Femur (tissue), 1 donor: ENCODE data around the gene PAQR4.

Experiments
- DNase-seq: peaks from one replicate; pipeline ENCODE4 v3.0.0-alpha.2; 2017

The PAQR4 gene

DNA sequence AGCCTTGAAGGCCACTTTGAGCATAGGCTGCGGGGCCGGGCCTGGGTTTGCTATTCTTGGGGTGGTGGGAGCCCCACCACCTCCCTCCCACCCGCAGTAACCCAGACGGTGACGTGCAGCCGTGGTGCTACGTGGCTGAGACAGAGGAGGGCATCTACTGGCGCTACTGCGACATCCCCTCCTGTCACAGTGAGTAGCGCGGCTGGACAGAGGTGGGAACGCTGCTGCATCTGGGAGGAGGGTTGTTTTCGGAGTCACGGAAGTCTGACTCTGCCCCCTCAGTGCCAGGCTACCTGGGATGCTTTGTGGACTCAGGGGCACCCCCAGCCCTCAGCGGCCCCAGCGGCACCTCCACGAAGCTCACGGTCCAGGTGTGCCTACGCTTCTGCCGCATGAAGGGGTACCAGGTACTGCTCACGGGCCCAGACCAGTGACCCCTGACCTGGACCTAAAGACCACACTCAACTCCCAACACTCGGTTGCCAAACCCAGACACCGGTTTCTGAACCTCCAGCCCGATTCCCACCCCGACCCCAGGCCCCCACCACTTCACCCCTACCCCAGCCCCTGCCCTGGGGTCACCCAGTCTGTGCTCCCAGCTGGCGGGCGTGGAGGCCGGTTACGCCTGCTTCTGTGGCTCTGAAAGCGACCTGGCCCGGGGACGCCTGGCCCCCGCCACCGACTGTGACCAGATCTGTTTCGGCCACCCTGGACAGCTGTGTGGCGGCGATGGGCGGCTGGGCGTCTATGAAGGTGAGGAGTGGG is 2.9 kb upstream of the PAQR4 start:
- no peak for DNase-seq

DNA sequence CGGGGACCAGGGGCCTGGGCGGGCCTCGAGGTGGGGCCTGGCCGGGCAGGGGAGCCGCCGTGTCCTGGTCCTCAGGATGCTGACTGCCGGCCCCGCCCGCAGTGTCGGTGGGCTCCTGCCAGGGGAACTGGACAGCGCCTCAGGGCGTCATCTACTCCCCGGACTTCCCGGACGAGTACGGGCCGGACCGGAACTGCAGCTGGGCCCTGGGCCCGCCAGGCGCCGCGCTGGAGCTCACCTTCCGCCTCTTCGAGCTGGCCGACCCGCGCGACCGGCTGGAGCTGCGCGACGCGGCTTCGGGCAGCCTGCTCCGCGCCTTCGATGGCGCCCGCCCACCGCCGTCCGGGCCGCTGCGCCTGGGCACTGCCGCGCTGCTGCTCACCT is 2.3 kb upstream of the PAQR4 start:
- DNase-seq, result no peak

DNA sequence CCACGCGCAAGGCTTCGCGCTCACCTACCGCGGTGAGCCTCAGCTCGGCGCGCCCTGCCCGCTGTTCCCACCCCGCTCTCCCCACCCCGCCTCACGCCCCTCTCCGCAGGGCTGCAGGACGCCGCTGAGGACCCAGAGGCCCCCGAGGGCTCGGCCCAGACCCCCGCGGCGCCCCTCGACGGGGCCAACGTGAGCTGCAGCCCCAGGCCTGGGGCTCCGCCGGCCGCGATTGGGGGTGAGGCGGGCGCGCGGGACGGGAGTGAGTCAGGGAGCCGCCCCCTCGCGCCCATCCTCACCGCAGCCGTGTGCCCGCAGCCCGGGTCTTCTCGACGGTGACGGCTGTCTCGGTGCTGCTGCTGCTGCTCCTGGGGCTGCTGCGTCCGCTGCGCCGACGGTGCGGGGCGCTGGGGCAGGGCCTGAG is 1.9 kb upstream of the PAQR4 start:
- DNase-seq, result no peak

DNA sequence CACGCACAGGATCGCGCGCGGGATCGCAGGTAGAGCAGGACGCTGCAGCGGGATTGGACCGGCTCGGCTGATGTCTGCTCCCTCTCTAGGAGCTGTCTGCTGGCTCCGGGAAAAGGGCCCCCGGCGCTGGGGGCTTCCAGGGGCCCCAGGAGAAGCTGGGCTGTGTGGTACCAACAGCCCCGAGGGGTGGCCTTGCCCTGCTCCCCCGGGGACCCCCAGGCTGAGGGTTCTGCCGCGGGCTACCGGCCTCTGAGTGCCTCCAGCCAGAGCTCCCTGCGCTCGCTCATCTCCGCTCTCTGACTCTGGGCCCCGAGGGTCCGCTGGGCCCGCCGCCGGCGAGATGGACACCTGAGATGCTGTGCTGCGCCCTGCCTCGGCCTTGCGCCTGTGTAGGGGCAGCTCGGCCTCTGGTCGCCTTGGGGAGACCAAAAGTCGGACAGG is 1.4 kb upstream of the PAQR4 start:
- DNase-seq, result no peak

DNA sequence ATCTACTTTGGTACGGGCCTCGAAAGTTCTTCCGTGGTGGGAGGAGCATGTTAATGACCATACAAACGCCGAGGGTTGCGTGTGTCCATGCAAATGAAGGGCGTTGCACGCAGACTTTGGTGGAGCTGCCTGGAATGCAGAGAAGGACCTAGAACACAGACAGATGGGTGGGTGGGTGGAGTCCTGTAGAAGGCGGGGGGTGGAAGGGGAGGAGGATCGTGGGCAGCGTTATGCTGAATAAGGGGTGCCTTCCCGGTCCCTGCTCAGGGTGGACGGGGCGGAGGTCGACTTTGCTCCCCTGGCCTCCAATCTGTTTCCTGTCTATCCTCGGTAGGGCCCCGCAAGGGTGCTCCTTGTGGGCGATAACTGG is 795 bp upstream of the PAQR4 start:
- no peak for DNase-seq

DNA sequence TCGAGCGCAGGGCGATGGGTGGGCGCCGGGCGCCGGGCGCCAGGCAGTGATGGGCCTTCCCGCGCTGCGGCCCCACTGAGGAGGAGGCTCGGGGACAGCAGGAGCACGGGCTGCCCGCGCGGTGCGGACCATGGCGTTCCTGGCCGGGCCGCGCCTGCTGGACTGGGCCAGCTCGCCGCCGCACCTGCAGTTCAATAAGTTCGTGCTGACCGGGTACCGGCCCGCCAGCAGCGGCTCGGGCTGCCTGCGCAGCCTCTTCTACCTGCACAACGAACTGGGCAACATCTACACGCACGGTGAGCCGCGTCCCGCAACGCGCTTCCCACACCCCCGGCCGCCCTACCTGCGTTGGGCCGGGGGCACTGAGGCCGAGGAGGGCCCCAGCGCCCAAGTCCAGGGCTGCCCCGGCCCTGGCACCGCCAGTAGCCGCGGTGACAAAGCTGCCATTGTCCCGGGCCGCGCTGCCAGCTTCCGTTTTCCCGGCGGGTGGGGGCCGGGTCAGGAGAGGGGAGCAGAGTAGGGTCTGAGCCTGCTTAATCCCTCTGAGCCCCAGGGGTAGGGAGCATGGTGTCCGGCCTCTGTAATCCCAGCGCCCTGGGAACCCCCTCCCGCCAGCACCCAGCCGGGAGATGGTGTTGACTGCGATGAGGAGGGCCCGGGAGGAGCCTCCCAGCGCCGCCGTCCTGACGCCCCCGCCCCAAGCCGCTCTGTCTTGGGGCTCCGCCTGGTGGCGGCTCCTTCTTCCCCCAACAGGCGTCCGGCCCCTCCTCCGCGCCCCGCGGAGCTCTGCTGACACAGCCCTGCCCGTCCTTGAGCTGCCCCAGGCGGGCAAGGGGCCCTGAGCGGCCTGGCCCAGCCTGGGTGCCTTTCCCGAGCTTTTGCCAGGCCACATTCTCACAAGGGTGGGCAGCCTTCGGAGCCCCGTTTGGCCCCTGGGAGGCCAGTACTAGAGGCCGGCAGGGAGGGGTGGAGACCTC is 685 bp downstream of the PAQR4 start:
- peak; percentile 70 for DNase-seq

DNA sequence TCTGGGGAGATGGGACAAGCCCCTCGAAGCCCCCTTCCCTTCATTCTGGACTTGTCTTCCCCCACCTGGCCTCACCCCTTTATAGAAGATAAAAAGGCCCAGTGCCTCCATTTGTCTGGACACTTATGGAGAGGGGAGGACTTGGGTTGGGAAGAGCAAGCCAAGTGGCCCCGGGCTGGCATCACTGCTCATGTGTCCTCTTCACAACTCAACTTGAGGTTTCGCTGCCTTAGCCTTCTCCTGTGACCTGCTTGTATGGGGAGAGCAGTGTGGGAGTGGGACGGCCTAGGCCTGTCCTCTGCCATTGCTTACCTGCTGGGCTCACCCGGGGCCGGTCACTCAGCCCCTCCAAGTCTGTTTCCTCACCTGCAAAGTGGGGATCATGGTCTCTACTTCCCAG is 1.4 kb downstream of the PAQR4 start:
- no peak for DNase-seq

DNA sequence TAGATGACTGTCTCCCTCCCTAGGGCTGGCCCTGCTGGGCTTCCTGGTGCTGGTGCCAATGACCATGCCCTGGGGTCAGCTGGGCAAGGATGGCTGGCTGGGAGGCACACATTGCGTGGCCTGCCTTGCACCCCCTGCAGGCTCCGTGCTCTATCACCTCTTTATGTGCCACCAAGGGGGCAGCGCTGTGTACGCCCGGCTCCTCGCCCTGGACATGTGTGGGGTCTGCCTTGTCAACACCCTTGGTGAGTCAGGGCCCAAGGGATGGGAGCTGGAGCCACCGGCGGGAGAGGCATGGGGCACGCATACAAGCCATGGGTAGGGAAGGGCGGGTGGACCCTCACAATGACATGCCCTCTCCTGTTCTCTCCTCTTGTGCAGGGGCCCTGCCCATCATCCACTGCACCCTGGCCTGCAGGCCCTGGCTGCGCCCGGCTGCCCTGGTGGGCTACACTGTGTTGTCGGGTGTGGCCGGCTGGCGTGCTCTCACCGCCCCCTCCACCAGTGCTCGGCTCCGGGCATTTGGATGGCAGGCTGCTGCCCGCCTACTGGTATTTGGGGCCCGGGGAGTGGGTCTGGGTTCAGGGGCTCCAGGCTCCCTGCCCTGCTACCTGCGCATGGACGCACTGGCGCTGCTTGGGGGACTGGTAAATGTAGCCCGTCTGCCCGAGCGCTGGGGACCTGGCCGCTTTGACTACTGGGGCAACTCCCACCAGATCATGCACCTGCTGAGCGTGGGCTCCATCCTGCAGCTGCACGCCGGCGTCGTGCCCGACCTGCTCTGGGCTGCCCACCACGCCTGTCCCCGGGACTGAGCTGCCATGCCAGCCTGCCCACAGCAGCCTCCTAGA is 2.2 kb downstream of the PAQR4 start:
- DNase-seq, result no peak

DNA sequence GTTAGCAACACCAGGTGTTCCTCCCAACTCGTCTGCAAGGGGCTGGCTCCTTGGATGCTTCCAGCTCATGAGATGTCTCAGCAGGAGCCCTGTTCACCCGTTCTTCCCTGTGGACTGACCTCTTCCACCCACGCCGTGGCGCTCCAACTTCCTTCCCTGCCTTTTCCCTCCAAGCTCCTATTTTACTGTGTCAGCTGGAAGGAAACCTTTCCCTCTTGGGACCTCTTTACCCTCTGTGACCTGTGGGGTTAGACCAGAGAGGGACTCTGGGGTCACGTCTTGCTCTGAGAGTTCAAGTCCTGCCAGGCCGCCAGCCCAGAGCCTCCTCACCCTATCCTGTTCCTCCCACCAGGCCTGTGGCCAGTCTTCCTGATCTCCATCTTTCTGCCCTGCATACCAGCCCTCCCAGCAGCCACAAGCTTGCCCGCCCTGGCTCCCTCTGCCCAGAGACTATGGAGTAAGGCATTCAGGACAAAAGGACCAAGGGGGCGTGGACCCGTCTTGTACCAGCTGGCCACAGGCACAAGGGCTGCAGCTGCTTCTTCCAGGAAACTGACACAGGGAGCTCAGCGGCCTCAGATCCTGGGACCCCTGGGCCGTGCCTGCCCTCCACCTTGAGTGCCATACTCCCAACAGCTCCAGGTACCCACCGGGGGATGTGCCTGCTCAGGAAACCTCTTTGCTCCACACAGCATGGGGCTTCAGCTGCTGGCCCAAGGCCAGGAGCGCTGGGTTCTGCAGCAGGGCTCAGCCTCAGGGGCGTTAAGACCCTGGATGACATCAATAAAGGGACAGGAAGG is 3.0 kb downstream of the PAQR4 start:
- no peak for DNase-seq

DNA sequence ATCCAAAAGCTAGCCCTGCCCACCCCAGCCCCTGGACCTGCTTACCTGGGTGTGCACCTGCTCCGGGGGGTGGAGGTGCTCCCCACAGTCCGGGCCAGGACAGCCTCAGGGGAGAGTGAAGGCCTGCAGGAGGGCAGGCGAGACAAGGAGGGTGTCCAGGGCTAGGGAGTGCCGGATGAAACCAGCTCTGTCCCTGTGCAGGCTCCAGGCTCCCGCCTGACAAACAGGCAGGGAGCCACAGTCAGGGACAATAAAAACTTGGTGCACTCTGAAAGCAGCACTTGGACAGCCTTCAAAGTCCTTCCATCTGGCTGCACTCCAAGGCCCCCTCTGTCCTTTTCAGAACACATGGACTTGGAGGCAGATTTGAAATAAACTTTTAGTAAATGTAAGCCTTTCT is 3.9 kb downstream of the PAQR4 start:
- no peak for DNase-seq

DNA sequence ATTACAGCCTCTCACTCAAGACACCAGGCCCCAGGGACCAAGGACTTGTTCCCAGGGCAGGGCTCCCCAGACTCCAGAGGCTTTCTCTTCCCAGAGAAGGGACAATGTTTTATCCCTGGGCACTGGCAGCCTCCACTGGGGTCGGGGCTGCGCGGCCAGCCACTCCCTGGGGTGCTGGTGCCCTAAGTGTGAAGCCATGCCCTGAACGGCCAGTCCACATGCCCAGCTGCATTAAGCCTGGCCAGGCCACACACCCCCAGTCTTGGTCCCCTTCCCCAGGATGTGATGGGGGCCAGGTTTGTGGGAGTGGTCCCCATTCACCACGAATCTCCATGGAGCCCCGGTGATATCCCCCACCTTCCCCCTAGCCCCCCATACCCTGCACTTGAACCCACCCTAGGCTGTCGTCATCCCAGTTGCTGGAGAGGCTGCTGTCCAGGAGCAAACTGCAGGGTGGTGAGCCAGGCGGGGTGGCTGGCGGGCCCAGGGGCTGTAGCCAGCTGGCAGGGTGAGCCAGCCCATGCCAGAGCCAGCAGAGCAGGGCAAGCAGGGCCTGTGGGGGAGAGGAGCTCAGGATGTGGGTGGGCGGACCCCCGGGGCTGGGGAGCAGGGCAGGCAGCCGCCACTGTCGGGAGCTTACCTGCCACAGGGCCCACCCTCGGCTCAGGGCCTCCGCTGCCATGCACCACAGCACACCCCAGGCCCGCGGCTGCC is 4.6 kb downstream of the PAQR4 start:
- DNase-seq, result no peak

DNA sequence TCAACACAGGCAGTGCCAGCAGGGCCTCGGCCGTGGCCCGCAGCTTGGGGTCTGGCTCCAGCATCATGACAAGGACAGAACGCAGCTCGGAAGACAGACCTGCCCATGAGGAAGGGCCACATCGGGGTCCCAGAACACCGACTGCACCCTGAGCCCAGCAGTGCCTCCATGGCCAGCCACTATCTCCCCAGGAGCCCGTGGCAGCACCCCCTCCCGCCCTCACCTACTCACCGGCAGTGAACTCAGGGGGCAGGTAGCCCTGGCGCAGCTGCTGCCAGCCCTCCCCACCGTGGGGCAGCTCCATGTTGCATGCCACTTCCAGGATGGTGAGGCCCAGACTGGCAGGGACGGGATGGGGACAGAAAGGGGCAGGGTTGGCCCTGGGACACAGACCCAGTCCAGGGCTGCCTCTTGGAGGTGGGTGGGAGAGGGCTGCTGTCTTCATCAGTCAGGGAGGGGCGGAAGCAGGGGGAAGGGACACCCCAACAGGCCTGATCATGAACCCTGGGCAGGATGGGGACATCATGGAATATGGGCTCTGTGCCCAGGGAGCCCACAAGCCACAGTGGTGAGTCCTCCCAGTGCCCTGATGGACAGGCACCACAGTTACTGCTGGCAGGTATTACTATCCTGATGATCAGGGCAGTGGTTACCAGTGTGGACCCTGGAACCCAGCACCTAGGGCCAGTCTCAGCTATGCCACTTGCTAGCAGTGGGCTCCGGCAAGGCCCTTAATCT is 5.3 kb downstream of the PAQR4 start:
- DNase-seq, result no peak

DNA sequence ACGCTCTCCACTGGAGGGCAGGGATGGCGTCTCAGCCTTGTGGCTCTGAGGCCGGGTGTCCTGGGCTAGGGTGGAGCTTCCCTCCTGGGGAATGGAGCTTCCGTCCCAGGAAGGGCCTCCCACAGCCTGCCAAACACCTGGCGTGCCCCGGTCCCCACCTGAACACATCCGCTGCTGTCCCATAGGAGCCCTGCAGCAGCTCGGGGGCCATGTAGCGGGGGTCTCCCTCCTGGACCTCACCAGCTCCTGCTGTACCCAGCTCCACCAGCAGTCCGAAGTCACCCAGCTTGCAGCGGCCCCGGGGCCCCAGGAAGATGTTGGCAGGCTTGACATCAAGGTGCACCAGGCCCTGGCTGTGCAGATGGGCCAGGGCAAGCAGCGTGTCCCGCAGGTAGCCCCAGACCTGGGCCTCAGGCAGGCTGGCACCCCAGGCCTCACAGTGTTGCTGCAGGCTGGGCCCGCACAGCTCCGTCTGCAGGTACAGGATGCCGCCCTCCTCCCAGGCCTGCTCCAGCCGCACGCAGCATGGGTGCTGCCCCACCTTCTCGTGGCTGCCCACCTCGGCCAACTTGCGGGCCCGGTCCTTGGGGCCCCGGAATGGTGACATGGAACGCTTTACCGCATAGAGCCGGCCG is 6.1 kb downstream of the PAQR4 start:
- no peak for DNase-seq

DNA sequence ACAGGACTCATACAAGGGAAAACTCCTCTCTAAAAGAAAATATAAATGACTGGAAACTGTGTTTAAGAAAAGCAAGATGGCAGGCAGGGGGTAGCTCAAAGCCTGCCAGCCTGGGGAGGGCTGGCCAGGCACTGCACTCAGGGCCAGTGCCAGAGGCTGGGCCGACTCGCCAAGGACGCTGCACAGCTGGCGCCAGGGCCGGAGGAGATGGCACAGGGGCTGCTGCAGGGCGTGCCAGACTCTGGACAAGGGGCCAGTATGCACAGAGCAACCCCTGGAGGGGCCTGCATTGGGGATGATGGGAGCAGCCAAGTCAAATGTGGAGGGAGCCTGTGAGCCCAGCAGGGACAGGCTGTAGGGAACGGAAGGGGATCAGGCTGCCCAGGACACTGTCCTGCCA is 7.1 kb downstream of the PAQR4 start:
- DNase-seq, result no peak

DNA sequence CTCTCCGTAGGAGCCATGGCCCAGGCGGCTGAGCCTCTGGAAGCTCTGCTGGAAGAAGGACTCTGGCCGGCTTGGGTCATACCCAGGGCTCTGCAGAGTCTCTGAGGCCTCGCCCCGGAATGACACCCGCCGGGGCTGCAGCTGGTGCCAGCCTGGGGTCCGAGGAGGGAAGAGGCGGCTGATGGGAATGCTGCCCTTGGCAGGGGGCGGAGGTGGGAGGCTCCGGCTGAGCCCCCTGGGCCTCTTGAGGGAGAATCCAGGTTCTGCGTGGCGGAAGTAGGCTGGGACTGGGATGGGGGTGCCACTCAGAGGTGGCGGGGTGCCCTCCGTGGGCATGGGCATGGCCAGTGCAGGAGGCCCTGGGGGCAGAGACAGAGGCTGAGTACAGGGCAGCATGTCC is 7.5 kb downstream of the PAQR4 start:
- no peak for DNase-seq

DNA sequence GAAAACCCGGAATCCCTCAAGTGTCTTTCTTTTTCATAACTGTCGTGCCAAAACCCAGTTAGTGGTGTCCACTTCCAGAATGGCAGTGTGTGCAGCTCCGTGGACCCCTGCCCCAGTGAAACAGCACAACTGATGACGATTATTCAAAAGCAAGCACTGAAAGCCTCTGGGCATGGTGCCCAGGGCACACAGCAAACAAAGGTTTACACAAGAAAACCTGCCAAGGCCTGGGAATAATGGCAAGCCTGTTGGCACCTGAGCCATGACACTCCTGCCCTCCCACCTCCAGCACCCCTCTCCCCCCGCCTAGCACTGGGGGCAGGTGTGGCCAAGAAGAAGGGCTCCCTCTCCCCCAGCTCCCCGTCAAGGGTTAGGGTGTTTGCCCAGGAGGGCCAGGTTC is 8.3 kb downstream of the PAQR4 start:
- no peak for DNase-seq

DNA sequence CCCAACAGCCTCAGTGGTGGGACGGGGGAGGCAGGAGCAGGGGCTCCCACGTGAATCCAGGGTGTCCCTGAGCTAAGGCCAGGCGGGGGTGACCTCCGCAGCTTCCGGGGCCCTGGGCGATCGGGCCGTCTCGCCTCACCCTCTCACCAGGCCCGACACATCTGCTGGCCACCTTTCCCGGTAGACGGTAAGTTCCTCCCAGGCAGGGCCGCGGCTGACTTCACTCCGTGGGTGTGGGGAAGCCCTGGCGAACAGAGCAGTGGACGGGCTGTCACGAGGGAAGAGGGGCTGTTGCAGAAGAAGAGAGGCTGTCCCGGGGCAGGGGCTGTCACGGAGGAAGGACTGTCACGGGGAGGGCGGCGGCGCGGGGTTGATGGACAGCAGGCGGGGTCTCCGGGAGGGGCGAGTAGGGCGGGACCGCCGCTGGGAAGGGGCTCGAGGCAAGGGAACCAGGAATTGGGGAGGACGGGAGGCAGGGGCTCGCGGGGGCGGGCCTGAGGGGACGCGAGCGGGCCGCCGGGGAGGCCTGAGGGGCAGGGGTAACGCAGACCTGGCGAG is 10.6 kb downstream of the PAQR4 start:
- no peak for DNase-seq

DNA sequence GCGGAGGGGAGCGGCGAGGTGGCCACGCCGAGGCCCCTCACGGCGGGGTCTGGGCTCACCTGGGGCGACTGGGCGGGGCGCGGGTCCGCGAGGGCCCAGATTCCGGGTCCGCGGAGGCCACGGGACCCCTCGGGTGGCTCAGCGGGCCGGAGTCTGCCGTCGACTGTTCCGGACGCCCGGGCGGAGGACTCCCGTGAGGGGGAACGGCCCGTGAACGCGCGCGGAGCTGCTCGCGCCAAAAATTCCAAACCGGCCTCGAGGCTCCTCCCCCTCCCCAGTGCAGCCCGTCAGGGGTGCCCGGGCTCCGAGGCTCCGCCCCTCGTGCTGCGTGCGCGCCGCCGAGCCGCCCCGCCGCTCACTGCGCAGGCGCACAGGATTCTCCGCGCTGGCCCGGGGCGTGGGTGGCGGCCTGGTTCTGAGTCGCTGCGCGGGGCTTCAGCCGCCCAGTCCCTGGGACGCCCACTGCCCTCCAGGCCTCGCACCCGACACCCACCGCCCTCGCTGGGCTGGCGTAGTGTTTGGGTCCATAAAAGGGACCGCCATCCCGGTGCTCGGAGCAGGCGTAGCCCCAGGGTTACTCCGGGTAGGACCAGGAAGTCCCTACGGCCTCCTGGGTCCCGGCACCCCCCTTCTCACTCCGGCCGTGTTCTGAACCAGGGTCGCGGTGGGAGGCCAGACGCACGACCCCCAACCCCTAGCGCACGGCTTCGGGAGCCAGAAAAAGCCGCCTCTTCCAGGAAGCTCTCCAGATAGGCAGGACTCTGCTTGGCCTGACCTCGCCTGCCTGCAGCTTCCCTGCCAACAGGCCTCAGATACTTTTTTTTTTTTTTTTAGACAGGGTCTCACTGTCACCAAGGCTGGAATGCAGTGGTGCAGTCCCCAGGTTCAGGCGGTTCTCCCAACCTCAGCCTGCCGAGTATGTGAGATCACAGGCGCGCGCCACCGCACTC is 11.4 kb downstream of the PAQR4 start, which contains the start of gene PKMYT1:
TSS of gene PKMYT1 (minus strand) at position 220 of the 950 bp plus-strand sequence. CDS start 789 bp downstream, outside the sequence.
- peak; percentile 95 for DNase-seq
